Tibial nerve (tissue), 4 donors: Measurements from ENCODE around the gene APLNR. TPM values are rescaled to one million over a fixed set of nuclear protein-coding genes. Genes with fewer than 3 reads are reported as not detected.

Experiments used
- DNase-seq, 2 donors: peaks; one replicate each; pipeline ENCODE4 v3.0.0-alpha.2; 2019; ENCODE audit warnings: low spot score in 2 of 2
- H3K27ac ChIP-seq, 4 donors: fragments of 200-600 bp; sonication (generic) in 3 of 4; one replicate each; pipeline ENCODE4 v1.5.1; 2017 to 2019; ENCODE audit warnings: mild to moderate bottlenecking in 1 of 4
- H3K27me3 ChIP-seq, 2 donors: fragments of 200-600 bp; sonication (generic) in 1 of 2; one replicate each; pipeline versions ENCODE4 v1.5.1 to v1.6.0; 2017 to 2019
- H3K36me3 ChIP-seq, 3 donors: fragments of 200-600 bp; sonication (generic); one replicate each; pipeline ENCODE4 v1.5.1; 2018 to 2019
- H3K4me1 ChIP-seq, 4 donors: fragments of 200-600 bp; sonication (generic) in 3 of 4; one replicate each; pipeline ENCODE4 v1.5.1; 2017 to 2019
- H3K4me3 ChIP-seq, 4 donors: fragments of 200-600 bp; sonication (generic) in 3 of 4; one replicate each; pipeline ENCODE4 v1.5.1; 2017 to 2019; ENCODE audit warnings: mild to moderate bottlenecking in 1 of 4, moderate library complexity in 1 of 4
- H3K9me3 ChIP-seq, 4 donors: fragments of 200-600 bp; sonication (generic) in 3 of 4; one replicate each; pipeline ENCODE4 v1.5.1; 2017 to 2019
- CTCF ChIP-seq, 5 experiments: fragments of 200-600 bp in 3 of 5; fragments of 450-650 bp in 2 of 5; sonication (generic) in 3 of 5; IDR thresholded peaks; one replicate each; pipeline ENCODE4 v1.5.1; 2016 to 2019; ENCODE audit warnings: antibody characterized with exemption in 5 of 5, mild to moderate bottlenecking in 3 of 5, moderate library complexity in 2 of 5
- EP300 ChIP-seq, 2 donors: sonication (generic); formaldehyde crosslinking; IDR thresholded peaks; one replicate each; pipeline ENCODE4 v1.6.1; 2017; ENCODE audit warnings: antibody characterized with exemption in 2 of 2, mild to moderate bottlenecking in 1 of 2
- POLR2A ChIP-seq, 2 donors: fragments of 450-650 bp; IDR thresholded peaks; one replicate each; pipeline ENCODE4 v1.6.1; 2017; ENCODE audit warnings: antibody characterized with exemption in 2 of 2, mild to moderate bottlenecking in 2 of 2, moderate library complexity in 2 of 2
- WGBS, 2 donors: methylation state at CpG; one replicate each; pipeline ENCODE4 v1.1.5; 2018; 5-methylcytosine and 5-hydroxymethylcytosine counted together
- total RNA-seq, 4 donors: library from RNA; depleted of rRNA; stranded (reverse); fragments of >200 nt; gene quantifications; one replicate each; pipeline ENCODE4 v1.1.0, GENCODE V29; 2016

Gene APLNR
- total RNA-seq, 4 donors from 2014 or later = 0.63 to 12.9 (median 2.0) TPM

- no peaks in the 10 kb centered on the region for H3K9me3 ChIP-seq
- H3K4me1 ChIP-seq = no peaks in the 10 kb centered on the region
- peaks cover 0 to 3% of the 10 kb centered on the region in 2 donors for H3K27me3 ChIP-seq
- DNase-seq = no peak
- no peak for TF ChIP-seq EP300 (IDR thresholded peaks at IDR 0.05)
- no peak for TF ChIP-seq POLR2A (IDR thresholded peaks at IDR 0.05)
- TF ChIP-seq CTCF (IDR thresholded peaks at IDR 0.05) = no peak
- no peak overlapping the region for H3K27ac ChIP-seq
- H3K36me3 ChIP-seq = no peaks in the 10 kb centered on the region
- no peak overlapping the region for H3K4me3 ChIP-seq
Measured at GRCh38 chr11:57224537-57224936, 12.5 kb downstream of the APLNR start.

- Histone ChIP-seq H3K27me3 (peaks cover 0 to 3% of the 10 kb centered on the region in 2 donors), H3K4me3 (no peak overlapping the region)
- 80 to 84% methylated on average over 2 of the region's 2 CpGs for WGBS, 2 donors
Measured at GRCh38 chr11:57224128-57224527, 12.9 kb downstream of the APLNR start.

GRCh38 chr11:57223601-57224000, 13.4 kb downstream of the APLNR start:
- TF ChIP-seq EP300 (IDR thresholded peaks at IDR 0.05) (no peak), CTCF (IDR thresholded peaks at IDR 0.05) (no peak), POLR2A (IDR thresholded peaks at IDR 0.05) (no peak)
- Histone ChIP-seq H3K36me3 (no peaks in the 10 kb centered on the region), H3K4me3 (no peak overlapping the region), H3K9me3 (no peaks in the 10 kb centered on the region), H3K4me1 (peaks cover 0 to 4% (median 0%) of the 10 kb centered on the region in 4 donors), H3K27ac (no peak overlapping the region), H3K27me3 (peaks cover 0 to 3% of the 10 kb centered on the region in 2 donors)
- WGBS, 2 donors = 71 to 76% methylated on average over 3 of the region's 3 CpGs
- DNase-seq = no peak

More at GRCh38 chr11:57224128-57224527, 12.9 kb downstream of the APLNR start:
- DNase-seq = no peak
- H3K27ac ChIP-seq = no peak overlapping the region
- no peaks in the 10 kb centered on the region for H3K36me3 ChIP-seq
- no peaks in the 10 kb centered on the region for H3K9me3 ChIP-seq
- H3K4me1 ChIP-seq = peaks cover 0 to 4% (median 0%) of the 10 kb centered on the region in 4 donors
- no peak for TF ChIP-seq CTCF (IDR thresholded peaks at IDR 0.05)
- TF ChIP-seq POLR2A (IDR thresholded peaks at IDR 0.05) = no peak
- no peak for TF ChIP-seq EP300 (IDR thresholded peaks at IDR 0.05)

- no peaks in the 10 kb centered on the region for H3K27me3 ChIP-seq
- peaks cover 0 to 4% (median 0%) of the 10 kb centered on the region in 4 donors for H3K4me1 ChIP-seq
- WGBS, 2 donors = 22 to 26% methylated on average over 1 of the region's 1 CpG
- H3K9me3 ChIP-seq = no peaks in the 10 kb centered on the region
- H3K27ac ChIP-seq = no peak overlapping the region
- no peaks in the 10 kb centered on the region for H3K36me3 ChIP-seq
- no peak overlapping the region for H3K4me3 ChIP-seq
- TF ChIP-seq CTCF (IDR thresholded peaks at IDR 0.05) (no peak), EP300 (IDR thresholded peaks at IDR 0.05) (no peak), POLR2A (IDR thresholded peaks at IDR 0.05) (no peak)
- no peak for DNase-seq
Measured at GRCh38 chr11:57222239-57222638, 14.8 kb downstream of the APLNR start.

GRCh38 chr11:57219021-57219627, 17.9 kb downstream of the APLNR start:
- peak in 1 of 2 donors; percentile 47 for DNase-seq
- H3K27ac ChIP-seq = no peak overlapping the region
- no peaks in the 10 kb centered on the region for H3K27me3 ChIP-seq
- TF ChIP-seq POLR2A (IDR thresholded peaks at IDR 0.05) (no peak), EP300 (IDR thresholded peaks at IDR 0.05) (peak in 1 of 2 donors; percentile 42)
- H3K4me1 ChIP-seq = peaks cover 0 to 13% (median under 1%) of the 10 kb centered on the region in 4 donors
- no peaks in the 10 kb centered on the region for H3K36me3 ChIP-seq
- H3K9me3 ChIP-seq = no peaks in the 10 kb centered on the region
- H3K4me3 ChIP-seq = no peak overlapping the region
- WGBS, 2 donors = 53 to 64% methylated on average over 6 of the region's 6 CpGs
